ENCODE results near the gene IFFO2.

DNA sequence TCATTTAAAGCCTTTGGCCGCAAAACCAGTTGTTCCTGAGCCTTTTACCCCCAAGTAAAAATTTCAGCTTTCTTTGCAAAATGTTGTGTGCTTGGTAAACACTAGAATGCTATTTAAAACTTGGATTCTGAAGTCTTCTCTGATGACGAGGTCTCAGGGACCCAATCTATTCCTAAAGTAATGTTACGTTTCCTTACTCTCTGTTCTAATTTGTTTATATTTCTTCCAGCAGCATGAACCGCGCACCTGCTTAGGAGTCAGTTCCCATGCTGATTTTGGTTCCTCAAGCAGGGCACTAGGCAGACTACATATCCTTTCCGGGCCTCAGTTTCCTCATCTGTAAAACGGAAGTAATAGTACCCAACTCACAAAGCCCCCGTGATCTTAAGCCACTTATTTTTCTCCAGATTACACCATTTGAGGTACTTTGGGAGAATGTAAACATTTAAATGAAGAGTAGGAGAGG is 53.2 kb downstream of the IFFO2 start:
- TF ChIP-seq, protein P1, sequence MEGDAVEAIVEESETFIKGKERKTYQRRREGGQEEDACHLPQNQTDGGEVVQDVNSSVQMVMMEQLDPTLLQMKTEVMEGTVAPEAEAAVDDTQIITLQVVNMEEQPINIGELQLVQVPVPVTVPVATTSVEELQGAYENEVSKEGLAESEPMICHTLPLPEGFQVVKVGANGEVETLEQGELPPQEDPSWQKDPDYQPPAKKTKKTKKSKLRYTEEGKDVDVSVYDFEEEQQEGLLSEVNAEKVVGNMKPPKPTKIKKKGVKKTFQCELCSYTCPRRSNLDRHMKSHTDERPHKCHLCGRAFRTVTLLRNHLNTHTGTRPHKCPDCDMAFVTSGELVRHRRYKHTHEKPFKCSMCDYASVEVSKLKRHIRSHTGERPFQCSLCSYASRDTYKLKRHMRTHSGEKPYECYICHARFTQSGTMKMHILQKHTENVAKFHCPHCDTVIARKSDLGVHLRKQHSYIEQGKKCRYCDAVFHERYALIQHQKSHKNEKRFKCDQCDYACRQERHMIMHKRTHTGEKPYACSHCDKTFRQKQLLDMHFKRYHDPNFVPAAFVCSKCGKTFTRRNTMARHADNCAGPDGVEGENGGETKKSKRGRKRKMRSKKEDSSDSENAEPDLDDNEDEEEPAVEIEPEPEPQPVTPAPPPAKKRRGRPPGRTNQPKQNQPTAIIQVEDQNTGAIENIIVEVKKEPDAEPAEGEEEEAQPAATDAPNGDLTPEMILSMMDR (IDR thresholded peaks at IDR 0.05), result no peak
- TF ChIP-seq POLR2A (IDR thresholded peaks at IDR 0.05), result no peak
